Ureter (tissue), 1 donor: ENCODE measurements around the gene RNPS1. TPM values are rescaled to one million over a fixed set of nuclear protein-coding genes. Genes with fewer than 3 reads are reported as not detected.

Experiments
- DNase-seq: peaks from one replicate; pipeline ENCODE4 v3.0.0-alpha.2; 2020; ENCODE audit warnings: low spot score
- total RNA-seq: library from RNA; stranded (reverse); gene quantifications from one replicate; pipeline ENCODE4 v1.2.4, GENCODE V29; 2023
- donor health status: DM: yes; HTN: yes; CAD: no.

RNPS1 gene
- total RNA-seq, 1 donor from 2014 or later: 178 TPM

- DNase-seq: no peak
These were observed 32.1 kb downstream of the RNPS1 start for GRCh38 chr16:2235695-2236336.

DNA sequence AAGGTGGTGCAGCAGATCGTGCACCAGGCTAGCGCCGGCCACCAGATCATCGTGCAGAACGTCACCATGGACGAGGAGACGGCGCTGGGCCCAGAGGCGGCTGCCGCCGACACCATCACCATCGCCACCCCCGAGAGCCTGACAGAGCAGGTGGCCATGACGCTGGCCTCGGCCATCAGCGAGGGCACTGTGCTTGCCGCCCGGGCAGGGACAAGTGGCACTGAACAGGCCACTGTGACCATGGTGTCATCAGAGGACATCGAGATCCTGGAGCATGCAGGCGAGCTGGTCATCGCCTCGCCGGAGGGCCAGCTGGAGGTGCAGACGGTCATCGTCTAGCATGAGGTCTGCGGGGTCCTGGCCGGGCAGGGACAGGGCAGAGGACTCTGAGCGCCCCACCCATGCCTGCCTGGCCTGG lies 32.7 kb downstream of the RNPS1 start:
- DNase-seq: no peak

DNA sequence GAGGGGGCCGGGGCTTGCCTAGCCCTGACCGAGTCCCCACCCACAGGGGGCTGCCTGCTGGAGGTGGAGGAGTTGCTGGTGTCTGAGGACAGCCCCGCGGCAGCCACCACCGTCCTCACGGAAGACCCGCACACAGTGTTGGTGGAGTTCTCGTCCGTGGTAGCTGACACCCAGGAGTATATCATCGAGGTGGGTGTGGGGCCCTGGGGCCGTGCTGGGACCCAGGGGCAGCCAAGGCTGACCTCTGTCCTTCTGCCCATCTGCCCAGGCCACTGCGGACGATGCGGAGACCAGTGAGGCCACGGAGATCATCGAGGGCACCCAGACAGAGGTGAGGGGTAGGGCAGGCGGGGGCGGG lies 33.1 kb downstream of the RNPS1 start:
- DNase-seq: no peak

DNA sequence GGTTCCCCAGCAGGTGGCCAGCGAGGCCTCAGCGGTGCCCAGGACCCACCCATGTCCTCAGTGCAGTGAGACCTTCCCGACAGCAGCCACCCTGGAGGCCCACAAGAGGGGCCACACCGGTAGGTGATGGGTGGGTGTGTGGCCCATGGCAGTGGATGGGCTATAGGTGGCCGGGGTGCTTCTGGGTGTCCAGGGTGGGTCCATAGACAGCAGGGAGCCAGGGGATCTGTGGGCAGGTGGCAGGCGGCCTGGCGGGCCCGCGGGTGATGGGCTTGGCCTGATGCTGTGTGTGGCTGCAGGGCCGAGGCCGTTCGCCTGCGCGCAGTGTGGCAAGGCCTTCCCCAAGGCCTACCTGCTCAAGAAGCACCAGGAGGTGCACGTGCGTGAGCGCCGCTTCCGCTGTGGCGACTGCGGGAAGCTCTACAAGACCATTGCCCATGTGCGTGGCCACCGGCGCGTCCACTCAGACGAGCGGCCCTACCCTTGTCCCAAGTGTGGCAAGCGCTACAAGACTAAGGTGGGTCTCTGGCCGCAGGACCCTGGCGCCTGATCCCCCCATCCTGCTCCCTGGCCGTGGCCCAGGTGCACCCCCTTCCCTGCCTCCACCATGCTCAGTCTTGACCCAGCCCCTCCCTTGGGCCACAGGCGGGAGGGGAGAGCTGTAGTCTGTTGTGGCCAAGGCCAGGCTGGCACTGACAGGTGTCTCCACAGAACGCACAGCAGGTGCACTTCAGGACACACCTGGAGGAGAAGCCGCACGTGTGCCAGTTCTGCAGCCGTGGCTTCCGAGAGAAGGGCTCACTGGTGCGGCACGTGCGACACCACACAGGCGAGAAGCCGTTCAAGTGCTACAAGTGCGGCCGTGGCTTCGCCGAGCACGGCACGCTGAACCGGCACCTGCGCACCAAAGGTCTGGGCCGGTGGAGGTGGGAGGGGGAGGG lies 33.8 kb downstream of the RNPS1 start:
- no peak for DNase-seq

- DNase-seq: no peak
These were observed 34.7 kb downstream of the RNPS1 start for GRCh38 chr16:2233046-2233775.

DNA sequence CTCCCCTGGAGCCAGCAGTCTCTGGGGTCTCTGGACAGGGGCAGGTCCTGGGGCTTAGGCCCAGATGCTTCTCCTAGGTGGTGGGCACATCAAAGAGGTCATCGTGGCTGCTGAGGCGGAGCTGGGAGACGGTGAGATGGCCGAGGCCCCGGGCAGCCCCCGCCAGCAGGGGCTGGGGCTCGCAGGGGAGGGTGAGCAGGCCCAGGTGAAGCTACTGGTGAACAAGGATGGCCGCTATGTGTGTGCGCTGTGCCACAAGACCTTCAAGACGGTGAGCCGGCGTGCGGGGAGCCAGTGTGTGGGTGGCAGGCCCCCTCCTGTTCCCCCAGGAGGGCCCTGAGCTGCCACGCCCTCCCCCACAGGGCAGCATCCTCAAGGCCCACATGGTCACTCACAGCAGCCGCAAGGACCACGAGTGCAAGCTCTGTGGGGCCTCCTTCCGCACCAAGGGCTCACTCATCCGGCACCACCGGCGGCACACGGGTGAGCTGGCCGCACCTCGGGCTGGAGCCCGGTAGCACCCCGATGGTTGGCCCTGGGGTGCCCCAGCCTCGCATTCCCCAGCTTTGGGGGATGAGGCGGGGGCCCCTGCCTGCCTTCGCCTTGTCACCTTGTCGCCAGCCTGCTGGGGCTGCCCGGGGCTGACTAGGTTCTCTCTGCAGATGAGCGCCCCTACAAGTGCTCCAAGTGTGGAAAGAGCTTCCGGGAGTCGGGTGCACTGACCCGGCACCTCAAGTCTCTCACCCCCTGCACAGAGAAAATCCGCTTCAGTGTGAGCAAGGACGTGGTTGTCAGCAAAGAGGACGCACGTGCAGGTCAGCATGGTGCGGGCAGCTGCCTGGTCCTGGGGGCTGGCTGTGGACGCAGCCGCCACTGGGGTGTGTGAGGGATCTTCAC lies 35.6 kb downstream of the RNPS1 start:
- DNase-seq: no peak

- no peak for DNase-seq
These were observed 36.7 kb downstream of the RNPS1 start for GRCh38 chr16:2231016-2231931.

- no peak for DNase-seq
These were observed 37.5 kb downstream of the RNPS1 start for GRCh38 chr16:2230376-2230775.

- no peak for DNase-seq
These were observed 38.2 kb downstream of the RNPS1 start for GRCh38 chr16:2229632-2230250.

GRCh38 chr16:2229091-2229490 lies 38.8 kb downstream of the RNPS1 start:
- DNase-seq: no peak

GRCh38 chr16:2228161-2228824 lies 39.6 kb downstream of the RNPS1 start:
- no peak for DNase-seq

DNA sequence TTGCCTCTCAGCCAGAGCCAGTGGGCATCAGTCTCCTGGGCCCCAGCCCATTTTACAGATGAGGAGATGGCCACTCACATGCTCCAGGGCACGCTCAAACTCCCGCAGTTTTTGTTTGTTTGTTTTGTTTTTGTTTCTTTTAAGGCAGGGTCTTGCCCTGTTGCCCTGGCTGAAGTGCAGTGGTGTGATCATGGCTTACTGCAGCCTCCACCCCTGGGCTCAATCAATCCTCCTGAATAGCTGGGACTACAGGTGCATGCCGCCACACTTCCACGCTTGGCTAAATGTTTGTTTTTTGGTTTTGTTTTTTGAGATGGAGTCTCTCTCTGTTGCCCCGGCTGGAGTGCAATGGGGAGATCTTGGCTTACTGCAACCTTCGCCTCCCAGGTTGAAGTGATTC lies 41.0 kb downstream of the RNPS1 start:
- no peak for DNase-seq

DNA sequence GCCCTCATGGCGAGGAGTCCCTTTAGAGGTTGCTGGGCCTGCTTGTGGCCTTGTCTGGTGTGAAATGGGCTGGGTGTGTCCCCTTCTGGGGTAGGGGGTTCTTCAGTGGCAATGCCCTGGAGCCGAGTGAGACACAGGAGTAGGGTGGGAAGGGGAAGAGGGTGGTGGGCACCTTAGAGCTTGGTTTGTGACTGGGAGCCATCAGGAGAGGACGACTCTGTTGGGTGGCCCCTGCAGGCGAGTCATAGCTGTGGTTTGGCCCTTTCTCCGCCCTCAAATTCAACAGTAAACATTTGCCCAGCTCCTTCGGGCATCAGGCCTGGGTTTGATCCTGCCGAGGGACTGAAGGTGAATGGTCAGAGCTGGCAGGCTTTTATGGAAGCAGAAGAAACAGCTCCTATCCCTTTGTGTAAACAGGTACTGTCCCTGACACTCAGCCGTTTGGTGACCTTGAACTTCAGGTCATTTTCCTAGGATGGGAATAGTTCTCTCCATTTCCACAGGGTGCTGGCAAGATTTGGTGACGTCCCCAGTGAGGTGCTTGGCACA lies 41.6 kb downstream of the RNPS1 start:
- no peak for DNase-seq

GRCh38 chr16:2223942-2224486 lies 43.9 kb downstream of the RNPS1 start:
- DNase-seq: no peak

GRCh38 chr16:2223221-2223941 lies 44.5 kb downstream of the RNPS1 start, which contains the start of gene E4F1:
E4F1 (plus strand) TSS chr16:2223591; CDS start chr16:2223614, 23 bp downstream.
- peak; percentile 99 for DNase-seq

- DNase-seq: no peak
These were observed 51.6 kb downstream of the RNPS1 start for GRCh38 chr16:2216330-2216729.

DNA sequence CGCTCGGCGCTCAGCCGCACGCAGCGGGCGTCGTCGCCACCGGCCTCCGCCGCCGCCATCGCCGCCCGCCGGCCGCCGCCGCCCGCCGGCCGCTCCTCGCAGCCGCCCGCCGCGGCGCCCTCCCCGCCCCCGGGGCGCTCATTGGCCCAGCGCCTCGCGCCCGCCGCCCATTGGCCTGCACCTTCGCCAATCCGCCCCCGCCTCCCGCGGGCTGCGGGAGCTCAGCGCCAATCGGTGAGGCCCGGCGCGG lies 53.3 kb downstream of the RNPS1 start, which contains the start of gene PGP:
Gene PGP, minus strand, starts transcription at position 122 of the 250 bp plus-strand sequence. Its CDS starts 63 bp downstream, at position 59.
- DNase-seq: no peak
